ENCODE results near the gene MPC2. TPM values are rescaled to one million over a fixed set of nuclear protein-coding genes. Genes with fewer than 3 reads are reported as not detected.

Gene MPC2
- total RNA-seq, 2 donors from 2014 or later = 78.9 to 169 TPM

GRCh38 chr1:167957710-167958109, 20.8 kb upstream of the MPC2 start:
- no peaks in the 10 kb centered on the region for H3K4me1 ChIP-seq (replicated peaks)
- no peak overlapping the region for H3K4me3 ChIP-seq
- no peak for TF ChIP-seq POLR2AphosphoS5 (IDR thresholded peaks at IDR 0.05)
- no peak for TF ChIP-seq POLR2A (IDR thresholded peaks at IDR 0.05)
- TF ChIP-seq, protein P1, sequence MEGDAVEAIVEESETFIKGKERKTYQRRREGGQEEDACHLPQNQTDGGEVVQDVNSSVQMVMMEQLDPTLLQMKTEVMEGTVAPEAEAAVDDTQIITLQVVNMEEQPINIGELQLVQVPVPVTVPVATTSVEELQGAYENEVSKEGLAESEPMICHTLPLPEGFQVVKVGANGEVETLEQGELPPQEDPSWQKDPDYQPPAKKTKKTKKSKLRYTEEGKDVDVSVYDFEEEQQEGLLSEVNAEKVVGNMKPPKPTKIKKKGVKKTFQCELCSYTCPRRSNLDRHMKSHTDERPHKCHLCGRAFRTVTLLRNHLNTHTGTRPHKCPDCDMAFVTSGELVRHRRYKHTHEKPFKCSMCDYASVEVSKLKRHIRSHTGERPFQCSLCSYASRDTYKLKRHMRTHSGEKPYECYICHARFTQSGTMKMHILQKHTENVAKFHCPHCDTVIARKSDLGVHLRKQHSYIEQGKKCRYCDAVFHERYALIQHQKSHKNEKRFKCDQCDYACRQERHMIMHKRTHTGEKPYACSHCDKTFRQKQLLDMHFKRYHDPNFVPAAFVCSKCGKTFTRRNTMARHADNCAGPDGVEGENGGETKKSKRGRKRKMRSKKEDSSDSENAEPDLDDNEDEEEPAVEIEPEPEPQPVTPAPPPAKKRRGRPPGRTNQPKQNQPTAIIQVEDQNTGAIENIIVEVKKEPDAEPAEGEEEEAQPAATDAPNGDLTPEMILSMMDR (IDR thresholded peaks at IDR 0.05) = no peak
- H3K27me3 ChIP-seq (replicated peaks; ENCODE audit: insufficient read depth) = no peaks in the 10 kb centered on the region
- H3K36me3 ChIP-seq = no peaks in the 10 kb centered on the region
- intact Hi-C loops (cut with DNase I) = no loop called here
- H3K9me3 ChIP-seq = no peaks in the 10 kb centered on the region
- no peak overlapping the region for H3K27ac ChIP-seq
- DNase-seq (ENCODE audit: low spot score) = no peak

DNA sequence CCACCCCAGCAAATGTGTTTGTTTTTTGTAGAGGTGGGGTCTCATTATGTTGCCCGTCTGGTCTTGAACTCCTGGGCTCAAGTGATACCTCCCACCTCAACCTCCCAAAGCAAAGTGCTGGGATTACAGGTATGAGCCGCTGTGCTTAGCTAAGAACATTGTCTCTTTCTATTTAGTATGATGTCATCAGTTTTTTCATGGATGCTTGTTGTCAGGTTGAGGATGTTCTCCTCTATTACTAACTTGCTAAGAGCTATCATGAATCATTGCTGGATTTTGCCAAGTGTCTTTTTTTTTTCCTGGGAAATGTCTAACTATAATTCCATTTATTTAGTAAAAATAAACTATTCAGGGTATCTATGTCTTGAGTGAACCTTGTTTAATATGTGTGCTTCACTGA, 19.0 kb upstream of the MPC2 start:
- no peaks in the 10 kb centered on the region for H3K27me3 ChIP-seq (replicated peaks; ENCODE audit: insufficient read depth)
- no peaks in the 10 kb centered on the region for H3K36me3 ChIP-seq
- H3K27ac ChIP-seq = no peak overlapping the region
- 92% methylated on average over 2 of the region's 2 CpGs for whole genome bisulfite sequencing
- intact Hi-C loops (cut with DNase I) = no loop called here
- no peak for DNase-seq (ENCODE audit: low spot score)
- no peaks in the 10 kb centered on the region for H3K9me3 ChIP-seq
- no peaks in the 10 kb centered on the region for H3K4me1 ChIP-seq (replicated peaks)
- no peak overlapping the region for H3K4me3 ChIP-seq
- no peak for TF ChIP-seq POLR2AphosphoS5 (IDR thresholded peaks at IDR 0.05)
- TF ChIP-seq, protein P1 (IDR thresholded peaks at IDR 0.05) = no peak
- no peak for TF ChIP-seq POLR2A (IDR thresholded peaks at IDR 0.05)

- H3K4me1 ChIP-seq (replicated peaks) = no peaks in the 10 kb centered on the region
- H3K27ac ChIP-seq = no peak overlapping the region
- no peak overlapping the region for H3K4me3 ChIP-seq
- DNase-seq (ENCODE audit: low spot score) = no peak
- H3K27me3 ChIP-seq (replicated peaks; ENCODE audit: insufficient read depth) = no peaks in the 10 kb centered on the region
- no peaks in the 10 kb centered on the region for H3K9me3 ChIP-seq
- intact Hi-C loops (cut with DNase I) = no loop called here
- no peak for TF ChIP-seq POLR2A (IDR thresholded peaks at IDR 0.05)
- TF ChIP-seq POLR2AphosphoS5 (IDR thresholded peaks at IDR 0.05) = no peak
- TF ChIP-seq, protein P1 (IDR thresholded peaks at IDR 0.05) = no peak
- 7% methylated on average over 1 of the region's 1 CpG for WGBS
- no peaks in the 10 kb centered on the region for H3K36me3 ChIP-seq
Observed at GRCh38 chr1:167950569-167950968, 13.7 kb upstream of the MPC2 start.

- Histone ChIP-seq H3K27ac (no peak overlapping the region), H3K27me3 (replicated peaks; ENCODE audit: insufficient read depth) (no peaks in the 10 kb centered on the region), H3K36me3 (no peaks in the 10 kb centered on the region), H3K9me3 (no peaks in the 10 kb centered on the region), H3K4me1 (replicated peaks) (no peaks in the 10 kb centered on the region), H3K4me3 (no peak overlapping the region)
- intact Hi-C loops (cut with DNase I) = no loop called here
- TF ChIP-seq POLR2AphosphoS5 (IDR thresholded peaks at IDR 0.05) = no peak
- TF ChIP-seq, protein P1 (IDR thresholded peaks at IDR 0.05) = no peak
- no peak for TF ChIP-seq POLR2A (IDR thresholded peaks at IDR 0.05)
- 26% methylated on average over 3 of the region's 3 CpGs for WGBS
- DNase-seq (ENCODE audit: low spot score) = no peak
Observed at GRCh38 chr1:167949785-167950184, 12.9 kb upstream of the MPC2 start.

- H3K27ac ChIP-seq = no peak overlapping the region
- no peaks in the 10 kb centered on the region for H3K27me3 ChIP-seq (replicated peaks; ENCODE audit: insufficient read depth)
- DNase-seq (ENCODE audit: low spot score) = no peak
- no peak overlapping the region for H3K4me3 ChIP-seq
- intact Hi-C loops (cut with DNase I) = no loop called here
- H3K4me1 ChIP-seq (replicated peaks) = no peaks in the 10 kb centered on the region
- no peaks in the 10 kb centered on the region for H3K36me3 ChIP-seq
- TF ChIP-seq POLR2A (IDR thresholded peaks at IDR 0.05) = no peak
- TF ChIP-seq, protein P1 (IDR thresholded peaks at IDR 0.05) = no peak
- no peak for TF ChIP-seq POLR2AphosphoS5 (IDR thresholded peaks at IDR 0.05)
- WGBS = 69% methylated on average over 2 of the region's 2 CpGs
- no peaks in the 10 kb centered on the region for H3K9me3 ChIP-seq
Observed at GRCh38 chr1:167947733-167948132, 10.9 kb upstream of the MPC2 start.
